ENCODE results near the gene OCA2.

GRCh38 chr15:28103831-28104230, 4.7 kb upstream of the OCA2 start:
- TF ChIP-seq, protein P1, sequence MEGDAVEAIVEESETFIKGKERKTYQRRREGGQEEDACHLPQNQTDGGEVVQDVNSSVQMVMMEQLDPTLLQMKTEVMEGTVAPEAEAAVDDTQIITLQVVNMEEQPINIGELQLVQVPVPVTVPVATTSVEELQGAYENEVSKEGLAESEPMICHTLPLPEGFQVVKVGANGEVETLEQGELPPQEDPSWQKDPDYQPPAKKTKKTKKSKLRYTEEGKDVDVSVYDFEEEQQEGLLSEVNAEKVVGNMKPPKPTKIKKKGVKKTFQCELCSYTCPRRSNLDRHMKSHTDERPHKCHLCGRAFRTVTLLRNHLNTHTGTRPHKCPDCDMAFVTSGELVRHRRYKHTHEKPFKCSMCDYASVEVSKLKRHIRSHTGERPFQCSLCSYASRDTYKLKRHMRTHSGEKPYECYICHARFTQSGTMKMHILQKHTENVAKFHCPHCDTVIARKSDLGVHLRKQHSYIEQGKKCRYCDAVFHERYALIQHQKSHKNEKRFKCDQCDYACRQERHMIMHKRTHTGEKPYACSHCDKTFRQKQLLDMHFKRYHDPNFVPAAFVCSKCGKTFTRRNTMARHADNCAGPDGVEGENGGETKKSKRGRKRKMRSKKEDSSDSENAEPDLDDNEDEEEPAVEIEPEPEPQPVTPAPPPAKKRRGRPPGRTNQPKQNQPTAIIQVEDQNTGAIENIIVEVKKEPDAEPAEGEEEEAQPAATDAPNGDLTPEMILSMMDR (IDR thresholded peaks at IDR 0.05): no peak
- no peak for TF ChIP-seq POLR2A (IDR thresholded peaks at IDR 0.05)
